GM12864 (cell line): ENCODE data around the gene RHOBTB1.

Experiments
- DNase-seq: peaks from one replicate; pipeline ENCODE4 v3.0.0-alpha.2; 2011; ENCODE audit warnings: low read depth
- H3K4me3 ChIP-seq: 2 replicates; pipeline ENCODE4 v1.5.1; 2011; ENCODE audit warnings: mild to moderate bottlenecking, low read depth, low read length, control low read depth
- CTCF ChIP-seq: IDR thresholded peaks from 2 replicates; pipeline ENCODE4 v1.5.1; 2011; ENCODE audit warnings: low read depth, mild to moderate bottlenecking, moderate library complexity, low read length, control low read depth, inconsistent platforms; ENCODE audit errors: missing control alignments

The RHOBTB1 gene

GRCh38 chr10:60952067-60952845 is 8.3 kb upstream of the RHOBTB1 start:
- no peak for TF ChIP-seq CTCF
- no peak overlapping the region for H3K4me3 ChIP-seq
- no peak for DNase-seq

GRCh38 chr10:60951272-60951724 is 7.3 kb upstream of the RHOBTB1 start:
- no peak for DNase-seq
- no peak overlapping the region for H3K4me3 ChIP-seq
- TF ChIP-seq CTCF = no peak

- no peak overlapping the region for H3K4me3 ChIP-seq
- no peak for DNase-seq
- TF ChIP-seq CTCF = no peak
Measured at GRCh38 chr10:60950300-60950699, 6.3 kb upstream of the RHOBTB1 start.

- no peak overlapping the region for H3K4me3 ChIP-seq
- TF ChIP-seq CTCF = no peak
- DNase-seq = no peak
Measured at GRCh38 chr10:60948851-60949250, 4.9 kb upstream of the RHOBTB1 start.

- no peak for TF ChIP-seq CTCF
- DNase-seq = no peak
- H3K4me3 ChIP-seq = no peak overlapping the region
Measured at GRCh38 chr10:60944910-60945297, 919 bp upstream of the RHOBTB1 start.

GRCh38 chr10:60943316-60944057 is 498 bp downstream of the RHOBTB1 start:
- TF ChIP-seq CTCF = no peak
- no peak overlapping the region; the same call in none of the 2 replicates for H3K4me3 ChIP-seq
- DNase-seq = no peak
